Heart right ventricle (tissue), 16 donors: ENCODE data around the gene ARHGAP6. TPM values are rescaled to one million over a fixed set of nuclear protein-coding genes. Genes with fewer than 3 reads are reported as not detected.

Experiments
- ATAC-seq, 8 donors: fragments of 200-7000 bp; cut with Tn5 transposase; one replicate each; pipeline ENCODE4 v1.9.1; 2020; ENCODE audit warnings: mild to moderate bottlenecking in 8 of 8, moderate library complexity in 8 of 8, moderate number of reproducible peaks in 1 of 8
- DNase-seq, 2 donors: peaks; one replicate each; pipeline ENCODE4 v3.0.0-alpha.2; 2020
- H3K27ac ChIP-seq, 10 donors: fragments of 200-600 bp; sonication (generic) in 2 of 10; one replicate each; pipeline versions ENCODE4 v1.5.0 to v1.8.0; 2020 to 2022; ENCODE audit warnings: mild to moderate bottlenecking in 3 of 10
- H3K27me3 ChIP-seq, 7 donors: fragments of 200-600 bp; one replicate each; pipeline ENCODE4 v1.8.0; 2021 to 2022; ENCODE audit warnings: mild to moderate bottlenecking in 2 of 7
- H3K36me3 ChIP-seq, 9 donors: fragments of 200-600 bp; sonication (generic) in 1 of 9; one replicate each; pipeline versions ENCODE4 v1.5.0 to v1.8.0; 2020 to 2022; ENCODE audit warnings: mild to moderate bottlenecking in 2 of 9
- H3K4me1 ChIP-seq, 9 donors: fragments of 200-600 bp; sonication (generic) in 1 of 9; one replicate each; pipeline versions ENCODE4 v1.5.0 to v1.8.0; 2020 to 2022; ENCODE audit warnings: mild to moderate bottlenecking in 4 of 9
- H3K4me3 ChIP-seq, 10 donors: fragments of 200-600 bp; sonication (generic) in 2 of 10; one replicate each; pipeline versions ENCODE4 v1.5.0 to v1.8.0; 2020 to 2022; ENCODE audit warnings: mild to moderate bottlenecking in 7 of 10, moderate library complexity in 2 of 10
- H3K9me3 ChIP-seq, 11 donors: fragments of 200-600 bp in 10 of 11; sonication (generic) in 2 of 11; one replicate each; pipeline versions ENCODE4 v1.5.0 to v1.8.0; 2013 to 2022; ENCODE audit warnings: mild to moderate bottlenecking in 2 of 11, control low read depth in 1 of 11, moderate library complexity in 1 of 11
- WGBS, 2 donors: extraction: QIAGEN DNeasy Blood & Tissue Kit; methylation state at CpG; one replicate each; pipeline ENCODE4 v1.1.7; 2013; ENCODE audit warnings: inconsistent platforms in 1 of 2; 5-methylcytosine and 5-hydroxymethylcytosine counted together
- intact Hi-C, 10 donors: fragments of 100-400 bp; cut with DNase I; formaldehyde crosslinking; loops; one replicate each; pipeline versions ENCODE4 v1.11.1 to v1.14.2; 2022
- polyA plus RNA-seq, 2 donors: library from polyadenylated mRNA; stranded (reverse); fragments of 200-250 nt; gene quantifications; one replicate each; pipeline ENCODE4 v1.2.3, GENCODE V29; 2013
- total RNA-seq, 10 donors: library from RNA; stranded (reverse); fragmentation: NEBNext Ultra II Directional in 3 of 10; extraction: Animal tissue kit (Norgen Biotek cat#: 25700) in 3 of 10; gene quantifications; one replicate each; pipeline versions ENCODE4 v1.2.1 to v1.2.4, GENCODE V29; 2021 to 2023
- TF ChIP-seq, protein P1 (sequence below), 9 donors: fragments of 200-600 bp; sonication (generic) in 2 of 9; IDR thresholded peaks; one replicate each; pipeline versions ENCODE4 v1.5.0 to v1.8.0; 2021 to 2022; ENCODE audit warnings: antibody characterized with exemption in 9 of 9, mild to moderate bottlenecking in 5 of 9, moderate library complexity in 1 of 9
- donor health status: Arrhythmogenic right ventricular cardiomyopathy.
- donor health status: ischemic (EF 13 %, LVEDD 7.1; RV severe dilation, severe dysfunction).
- donor health status: healthy with polysubstance abuse.
- donor health status: DM: no; HTN: yes; CAD: no.
- donor health status: DM: no; HTN: no; CAD: no.
- donor health status: ischemic (EF 25% LVEDD 6.9; RV normal size, moderate dysfunction).
- donor health status: ischemic (EF 25% LVEDD 5.7; RV mildly dilated, moderate dysfunction).
- donor health status: healthy.
- donor health status: DM: yes; HTN: yes; CAD: no.
- donor health status: Ischemic cardiomyopathy.
- donor health status: ischemic (EF 35%, LVEDD 5.7; RV mildly dilated, moderate dysfunction).
- donor health status: nonischemic (EF 11% LVEDD 7.7; RV severe dilation, severe dysfunction).
- donor health status: DM: yes; HTN: yes; CAD: no.
- donor health status: PGD.
- donor health status: ischemic (EF 29% LVEDD 5.4; RV normal size, mild dysfunction).
- donor health status: nonischemic (EF 23%, LVEDD 6.1; RV moderate dilation, normal function).

Gene ARHGAP6
- total and polyA plus RNA-seq, 12 donors, result 1.6 to 6.0 (median 2.6) TPM

DNA sequence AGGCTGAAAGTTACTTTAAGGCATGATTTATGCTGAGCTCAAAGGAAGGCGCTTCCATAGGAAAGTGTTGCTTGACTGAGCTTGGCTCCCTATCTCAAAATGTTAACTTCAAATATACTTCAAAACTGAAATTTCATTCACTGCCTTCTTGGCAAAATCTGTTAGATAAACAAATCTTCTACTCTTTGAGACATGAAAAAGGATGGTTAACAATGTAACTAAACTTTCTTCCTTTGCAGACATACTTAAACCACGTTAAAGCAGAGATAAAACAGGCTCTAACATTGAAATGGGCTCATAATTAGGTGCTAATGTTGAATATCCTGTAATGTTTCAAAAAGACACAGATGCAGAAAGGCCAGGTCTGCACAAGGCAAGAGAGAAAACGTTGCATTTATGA, 262.1 kb downstream of the ARHGAP6 start:
- H3K4me3 ChIP-seq, result no peak overlapping the region
- DNase-seq (no peak), ATAC-seq (no peak)
- H3K27ac ChIP-seq, result no peak overlapping the region
- intact Hi-C loops, result no loop called here
- H3K4me1 ChIP-seq, result no peaks in the 10 kb centered on the region
- 66 to 70% methylated on average over 3 of the region's 3 CpGs for WGBS, 2 donors
- no peaks in the 10 kb centered on the region for H3K9me3 ChIP-seq
- no peaks in the 10 kb centered on the region for H3K36me3 ChIP-seq
- TF ChIP-seq, protein P1, sequence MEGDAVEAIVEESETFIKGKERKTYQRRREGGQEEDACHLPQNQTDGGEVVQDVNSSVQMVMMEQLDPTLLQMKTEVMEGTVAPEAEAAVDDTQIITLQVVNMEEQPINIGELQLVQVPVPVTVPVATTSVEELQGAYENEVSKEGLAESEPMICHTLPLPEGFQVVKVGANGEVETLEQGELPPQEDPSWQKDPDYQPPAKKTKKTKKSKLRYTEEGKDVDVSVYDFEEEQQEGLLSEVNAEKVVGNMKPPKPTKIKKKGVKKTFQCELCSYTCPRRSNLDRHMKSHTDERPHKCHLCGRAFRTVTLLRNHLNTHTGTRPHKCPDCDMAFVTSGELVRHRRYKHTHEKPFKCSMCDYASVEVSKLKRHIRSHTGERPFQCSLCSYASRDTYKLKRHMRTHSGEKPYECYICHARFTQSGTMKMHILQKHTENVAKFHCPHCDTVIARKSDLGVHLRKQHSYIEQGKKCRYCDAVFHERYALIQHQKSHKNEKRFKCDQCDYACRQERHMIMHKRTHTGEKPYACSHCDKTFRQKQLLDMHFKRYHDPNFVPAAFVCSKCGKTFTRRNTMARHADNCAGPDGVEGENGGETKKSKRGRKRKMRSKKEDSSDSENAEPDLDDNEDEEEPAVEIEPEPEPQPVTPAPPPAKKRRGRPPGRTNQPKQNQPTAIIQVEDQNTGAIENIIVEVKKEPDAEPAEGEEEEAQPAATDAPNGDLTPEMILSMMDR (IDR thresholded peaks at IDR 0.05), result no peak
- no peaks in the 10 kb centered on the region for H3K27me3 ChIP-seq

DNA sequence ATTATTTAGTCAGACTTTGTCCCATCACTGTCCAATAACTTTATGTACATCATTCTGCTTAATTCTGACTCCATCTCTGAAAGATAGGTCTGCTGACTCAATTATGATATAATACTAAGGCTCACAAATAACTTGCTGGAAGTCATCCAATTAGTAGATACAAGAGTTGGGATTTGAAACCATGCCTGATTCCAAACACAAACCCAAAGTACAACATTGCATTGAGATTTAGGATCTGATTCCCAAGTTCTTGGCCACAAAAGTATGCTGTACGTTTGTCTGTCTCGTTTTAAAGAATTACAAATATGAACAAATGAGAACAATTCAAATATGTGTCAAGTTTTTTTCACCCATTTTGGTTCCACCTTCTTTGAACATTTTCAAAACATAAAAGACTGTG, 263.8 kb downstream of the ARHGAP6 start:
- H3K27ac ChIP-seq, result no peak overlapping the region
- ATAC-seq, result no peak

DNA sequence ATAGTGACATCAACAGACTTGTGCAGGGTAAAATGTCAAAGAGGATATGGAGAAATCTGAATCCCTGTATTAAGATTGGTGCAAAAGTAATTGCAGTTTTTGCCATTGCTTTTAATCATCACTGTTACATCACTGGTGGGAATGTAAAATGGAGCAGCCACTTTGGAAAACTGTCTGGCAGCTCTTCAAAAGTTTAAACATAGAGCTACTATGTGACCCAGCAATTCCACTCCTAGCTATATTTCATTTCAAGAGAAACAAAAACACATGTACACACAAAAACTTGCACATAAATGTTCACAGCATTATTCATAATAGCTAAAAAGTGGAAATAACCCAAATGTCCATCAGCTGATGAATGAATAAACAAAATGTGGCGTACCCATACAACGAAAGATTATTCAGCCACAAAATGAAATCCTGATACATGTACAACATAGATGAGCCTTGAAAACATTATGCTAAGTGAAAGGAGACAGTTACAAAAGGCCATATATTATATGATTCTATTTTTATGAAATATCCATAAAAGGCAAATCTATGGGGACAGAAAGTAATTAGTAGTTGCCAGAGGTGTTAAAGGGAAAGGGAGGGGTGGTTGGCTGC, 266.1 kb downstream of the ARHGAP6 start:
- TF ChIP-seq, protein P1 (IDR thresholded peaks at IDR 0.05), result no peak
- ATAC-seq, result no peak
- no peak for DNase-seq
- intact Hi-C loops, result no loop called here
- H3K9me3 ChIP-seq, result no peaks in the 10 kb centered on the region
- no peak overlapping the region for H3K27ac ChIP-seq
- H3K4me1 ChIP-seq, result no peaks in the 10 kb centered on the region
- H3K27me3 ChIP-seq, result no peaks in the 10 kb centered on the region
- 96 to 98% methylated on average over 2 of the region's 2 CpGs for WGBS, 2 donors
- H3K36me3 ChIP-seq, result no peaks in the 10 kb centered on the region
- no peak overlapping the region for H3K4me3 ChIP-seq

More for the DNA sequence above, 263.8 kb downstream of the ARHGAP6 start:
- no peak for DNase-seq
- no peaks in the 10 kb centered on the region for H3K4me1 ChIP-seq
- no peak overlapping the region for H3K4me3 ChIP-seq
- TF ChIP-seq, protein P1 (IDR thresholded peaks at IDR 0.05), result no peak
- H3K36me3 ChIP-seq, result no peaks in the 10 kb centered on the region
- no peaks in the 10 kb centered on the region for H3K9me3 ChIP-seq
- 60 to 73% methylated on average over 2 of the region's 2 CpGs for WGBS, 2 donors
- no peaks in the 10 kb centered on the region for H3K27me3 ChIP-seq
- intact Hi-C loops, result no loop called here

DNA sequence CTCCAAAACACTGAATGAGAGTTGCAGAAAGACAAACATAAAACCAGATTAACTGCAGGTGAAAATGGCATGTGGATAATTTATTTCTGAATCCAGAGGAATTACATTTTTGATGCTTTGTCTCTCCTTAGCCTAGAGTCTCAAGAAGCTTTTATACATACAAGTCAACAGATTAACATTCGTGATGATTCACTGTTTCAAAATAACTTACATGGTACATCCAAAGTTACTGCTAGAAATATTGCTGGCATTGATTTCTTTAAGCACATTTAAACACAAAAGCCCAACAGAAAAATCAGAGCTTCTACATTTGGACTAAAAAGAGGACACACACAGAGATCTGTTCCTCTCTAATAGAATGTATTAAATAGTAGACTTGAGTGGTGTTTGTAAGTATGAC, 266.9 kb downstream of the ARHGAP6 start:
- H3K4me1 ChIP-seq, result no peaks in the 10 kb centered on the region
- 55 to 74% methylated on average over 1 of the region's 1 CpG for WGBS, 2 donors
- no peak for DNase-seq
- no peaks in the 10 kb centered on the region for H3K27me3 ChIP-seq
- H3K27ac ChIP-seq, result no peak overlapping the region
- intact Hi-C loops, result no loop called here
- no peak overlapping the region for H3K4me3 ChIP-seq
- ATAC-seq, result no peak
- H3K9me3 ChIP-seq, result no peaks in the 10 kb centered on the region
- TF ChIP-seq, protein P1 (IDR thresholded peaks at IDR 0.05), result no peak
- no peaks in the 10 kb centered on the region for H3K36me3 ChIP-seq
